K562 (cell line): ENCODE data around the gene PPP1R1C. TPM values are rescaled to one million over a fixed set of nuclear protein-coding genes. Genes with fewer than 3 reads are reported as not detected.

ENCODE experiments used
- ATAC-seq: fragments of 200-7000 bp; cut with Tn5 transposase; 3 replicates; pipeline ENCODE4 v1.9.1; 2020; ENCODE audit warnings: moderate library complexity
- BruUV-seq: library from RNA; stranded (reverse); fragments of 400-500 nt; replicated peaks from 2 replicates; lab custom pipeline; 2021; lab: Mats Ljungman, UMichigan
- CTCF ChIA-PET: fragments of 300-600 bp; formaldehyde crosslinking; extraction: SDS; loops from one replicate; lab custom pipeline; 2021; ENCODE audit warnings: low intra/inter-chr PET ratio; lab: Yijun Ruan, JAX
- POLR2A ChIA-PET: fragments of 300-600, 350-650 bp; sonication (Branson Sonifier 250); formaldehyde crosslinking; extraction: SDS; loops from one replicate; lab custom pipeline; 2021; ENCODE audit warnings: antibody characterized with exemption, inconsistent platforms; lab: Yijun Ruan, JAX
- DNase-seq, 4 experiments: peaks; one replicate each; pipeline versions ENCODE4 v3.0.0 to v3.0.0-alpha.2; 2011 to 2018; ENCODE audit warnings: low spot score in 3 of 4, mixed read lengths in 3 of 4; ENCODE audit errors: extremely low read depth in 1 of 4
- FAIRE-seq: peaks from 2 replicates; lab custom pipeline; 2011; peaks lifted over from hg19 to GRCh38; lab: Jason Lieb, UNC
- H2AFZ ChIP-seq: 2 replicates; pipeline ENCODE4 v1.6.0; 2011; ENCODE audit warnings: low read depth, low read length, control low read depth, inconsistent platforms
- H3K27ac ChIP-seq: fragments of 200-600 bp; 3 replicates; pipeline ENCODE4 v1.8.0; 2011; ENCODE audit warnings: low read depth, mild to moderate bottlenecking, control low read depth, inconsistent platforms, low read length, moderate library complexity, mixed read lengths; ENCODE audit errors: extremely low read depth
- H3K27me3 ChIP-seq, 2 experiments: fragments of 300-600 bp in 1 of 2; 2 replicates in 1 of 2; 3 replicates in 1 of 2; pipeline versions ENCODE4 v1.6.0 to v1.8.0; 2011; ENCODE audit warnings: inconsistent platforms in 2 of 2, low read length in 2 of 2, mild to moderate bottlenecking in 1 of 2, mixed read lengths in 1 of 2, moderate library complexity in 1 of 2; ENCODE audit not compliant: control insufficient read depth in 2 of 2, insufficient read depth in 2 of 2
- H3K36me3 ChIP-seq: fragments of 300-600 bp; 3 replicates; pipeline ENCODE4 v1.8.0; 2011; ENCODE audit warnings: mild to moderate bottlenecking, low read length, inconsistent platforms; ENCODE audit not compliant: control insufficient read depth, insufficient read depth
- H3K4me1 ChIP-seq, 2 experiments: fragments of 200-600 bp in 1 of 2; replicated peaks in 1 of 2; 2 replicates in 1 of 2; 3 replicates in 1 of 2; pipeline versions ENCODE4 v1.5.1 to v1.8.0; 2011; ENCODE audit warnings: inconsistent platforms in 2 of 2, low read length in 2 of 2, mild to moderate bottlenecking in 1 of 2, mixed read lengths in 1 of 2, moderate library complexity in 1 of 2; ENCODE audit not compliant: control insufficient read depth in 2 of 2, insufficient read depth in 2 of 2
- H3K4me2 ChIP-seq: 2 replicates; pipeline ENCODE4 v1.6.1; 2011; ENCODE audit warnings: low read length, control low read depth, inconsistent platforms, mixed read lengths; ENCODE audit not compliant: insufficient read depth
- H3K4me3 ChIP-seq: fragments of 200-600 bp; sonication (generic), shearing (Covaris generic); 2 replicates; pipeline ENCODE4 v1.5.1; 2016; ENCODE audit warnings: control low read depth, inconsistent platforms
- H3K79me2 ChIP-seq: fragments of 200-600 bp; 3 replicates; pipeline ENCODE4 v1.8.0; 2011; ENCODE audit warnings: low read length, inconsistent platforms; ENCODE audit not compliant: control insufficient read depth, insufficient read depth
- H3K9ac ChIP-seq, 2 experiments: 2 replicates each; pipeline versions ENCODE4 v1.6.0 to v1.6.1; 2011; ENCODE audit warnings: low read depth in 2 of 2, low read length in 2 of 2, control low read depth in 1 of 2, inconsistent platforms in 1 of 2, mild to moderate bottlenecking in 1 of 2, mixed read lengths in 1 of 2; ENCODE audit not compliant: insufficient read depth in 1 of 2
- H3K9me1 ChIP-seq: one replicate; pipeline ENCODE4 v1.6.0; 2011; ENCODE audit warnings: inconsistent platforms, mild to moderate bottlenecking, low read length, moderate library complexity; ENCODE audit not compliant: control insufficient read depth, insufficient read depth
- H3K9me3 ChIP-seq: replicated peaks from 2 replicates; pipeline ENCODE4 v1.5.1; 2011; ENCODE audit warnings: low read depth, low read length, inconsistent platforms; ENCODE audit not compliant: control insufficient read depth, insufficient read depth
- H4K20me1 ChIP-seq: replicated peaks from 2 replicates; pipeline ENCODE4 v1.6.1; 2011; ENCODE audit warnings: low read length, inconsistent platforms, mixed read lengths; ENCODE audit not compliant: control insufficient read depth, insufficient read depth
- ELF2 ChIP-seq: fragments of 250-450 bp; sonication (Bioruptor Pico); IDR thresholded peaks from 2 replicates; pipeline ENCODE4 v1.5.0; 2021; ENCODE audit warnings: mild to moderate bottlenecking
- MCM3 ChIP-seq: fragments of 450-650 bp; IDR thresholded peaks from 2 replicates; pipeline ENCODE4 v1.6.1; 2016
- NR2F6 ChIP-seq: fragments of 450-650 bp; formaldehyde crosslinking; IDR thresholded peaks from 2 replicates; pipeline ENCODE4 v1.4.0; 2020; ENCODE audit warnings: mild to moderate bottlenecking
- PHB2 ChIP-seq: fragments of 450-650 bp; IDR thresholded peaks from 2 replicates; pipeline ENCODE4 v1.6.1; 2017; ENCODE audit warnings: low read depth
- SREBF2 ChIP-seq: sonication (generic); formaldehyde crosslinking; IDR thresholded peaks from 2 replicates; pipeline ENCODE4 v1.4.0; 2020; ENCODE audit warnings: mild to moderate bottlenecking, missing genetic modification reagents
- STAT6 ChIP-seq: sonication (generic); formaldehyde crosslinking; IDR thresholded peaks from 2 replicates; pipeline ENCODE4 v1.8.1; 2023; ENCODE audit warnings: mild to moderate bottlenecking, missing genetic modification reagents
- TAL1 ChIP-seq: fragments of 450-650 bp; IDR thresholded peaks from 2 replicates; pipeline ENCODE4 v1.6.1; 2016; ENCODE audit warnings: mild to moderate bottlenecking
- TCFL5 ChIP-seq: fragments of 250-450 bp; sonication (Bioruptor Pico); conservative IDR thresholded peaks from 2 replicates; pipeline ENCODE4 v1.6.1; 2021; ENCODE audit warnings: mild to moderate bottlenecking, moderate library complexity, matching md5 sums
- ZNF174 ChIP-seq: fragments of 250-450 bp; sonication (Bioruptor Pico); IDR thresholded peaks from 2 replicates; pipeline ENCODE4 v1.4.0; 2020; ENCODE audit warnings: mild to moderate bottlenecking
- ZNF347 ChIP-seq: fragments of 450-650 bp; formaldehyde crosslinking; IDR thresholded peaks from 2 replicates; pipeline ENCODE4 v1.4.0; 2020; ENCODE audit warnings: low read depth, mild to moderate bottlenecking, moderate library complexity
- WGBS: fragments of 100-300 bp; shearing (Covaris generic); methylation state at CpG from one replicate; pipeline ENCODE4 v1.1.6; 2016; ENCODE audit warnings: low coverage, mixed read lengths; ENCODE audit not compliant: insufficient coverage; ENCODE audit errors: missing lambda C conversion rate; 5-methylcytosine and 5-hydroxymethylcytosine counted together
- in situ Hi-C: fragments of 300-500 bp; cut with MboI; formaldehyde crosslinking; loops from 4 replicates; pipeline ENCODE4 v1.15.0; 2018; ENCODE audit warnings: inconsistent platforms, mixed read lengths
- intact Hi-C: fragments of 100-400 bp; cut with micrococcal nuclease; formaldehyde crosslinking; loops from 2 replicates; pipeline ENCODE4 v1.14.2; 2022
- polyA plus RNA-seq, 8 experiments: library from polyadenylated mRNA; depleted of rRNA in 4 of 8; stranded (reverse) in 5 of 8; unstranded in 3 of 8; fragments of >200 nt; fragmentation: Nextera tagmentation in 2 of 8; fragmentation: Illumina TruSeq in 1 of 8; extraction: Ambion mirVana in 2 of 8; extraction: Trizol in 1 of 8; gene quantifications; 2 replicates each; pipeline versions ENCODE4 v1.2.1 to v1.2.3, GENCODE V29; 2011 to 2014; ENCODE audit warnings: inconsistent platforms in 1 of 8, missing spikeins in 1 of 8
- total RNA-seq, 7 experiments: library from RNA; depleted of rRNA in 6 of 7; stranded (reverse); fragments of >200 nt in 6 of 7; fragmentation: Illumina TruSeq in 2 of 7; extraction: Trizol in 2 of 7; gene quantifications; 2 replicates each; pipeline versions ENCODE4 v1.2.1 to v1.2.3, GENCODE V29; 2011 to 2021; ENCODE audit warnings: low replicate concordance in 1 of 7

Gene PPP1R1C
- total and polyA plus RNA-seq, 9 of the 15 experiments (the other 6 are each of a cell fraction or from before 2014, with no cell fraction given): 0.09 to 0.64 (median 0.40) TPM; not detected in 2

- no peak for TF ChIP-seq SREBF2 (CRISPR knock-in tag)
Observed at GRCh38 chr2:181957668-181958067, 28.0 kb upstream of the PPP1R1C start (continued).

GRCh38 chr2:181958726-181959125, 26.9 kb upstream of the PPP1R1C start:
- intact Hi-C loops (loop anchor here (5.0 kb wide), 1 partner anchor 119 kb away; no protein-coding TSS in a partner anchor), in situ Hi-C loops (no loop called here)
- H3K9me1 ChIP-seq: no peaks in the 10 kb centered on the region

More at GRCh38 chr2:181958726-181959125, 26.9 kb upstream of the PPP1R1C start:
- Histone ChIP-seq H3K9me3 (no peaks in the 10 kb centered on the region), H3K36me3 (no peaks in the 10 kb centered on the region), H3K4me2 (no peak overlapping the region), H3K27ac (no peak overlapping the region), H3K4me3 (no peak overlapping the region), H4K20me1 (no peaks in the 10 kb centered on the region), H3K79me2 (no peaks in the 10 kb centered on the region), H3K9ac (no peak overlapping the region), H3K4me1 (0 out of 5 replicates have a peak, but pooled peaks cover 0 to 3% of the 10 kb centered on the region in 2 experiments), H3K27me3 (peaks cover 0 to 12% of the 10 kb centered on the region in 2 experiments; a peak in 1 of 5 replicates), H2AFZ (no peak overlapping the region)
- DNase-seq (no peak), FAIRE-seq (no peak), ATAC-seq (no peak)
- 0% methylated on average over 1 of the region's 1 CpG for WGBS
- no TSS peak for BruUV-seq
- ChIA-PET CTCF (no interaction called here), POLR2A (no interaction called here)
- no peak for TF ChIP-seq PHB2
- no peak for TF ChIP-seq MCM3
- TF ChIP-seq ZNF174: no peak
- no peak for TF ChIP-seq NR2F6 (CRISPR knock-in tag)
- TF ChIP-seq TCFL5 (CRISPR knock-in tag): no peak
- no peak for TF ChIP-seq TAL1
- no peak for TF ChIP-seq ZNF347
- TF ChIP-seq STAT6: no peak
- no peak for TF ChIP-seq ELF2 (CRISPR knock-in tag)
